Activated T-helper 17 cell treated with anti-CD3 and anti-CD28 coated beads, Interleukin-2, amount 50 U/mL, for 72 hours (primary cell): ENCODE results near the gene SDSL. TPM values are rescaled to one million over a fixed set of nuclear protein-coding genes. Genes with fewer than 3 reads are reported as not detected.

Experiments
- ATAC-seq: fragments of 150-1000 bp; cut with Tn5 transposase; replicated peaks from 2 replicates; pipeline ENCODE4 v1.10.0; 2021; ENCODE audit warnings: mild to moderate bottlenecking, moderate library complexity
- H3K27ac Mint-ChIP-seq: one replicate; pipeline ENCODE4 v1.8.0; 2022; ENCODE audit warnings: mixed read lengths
- H3K27me3 Mint-ChIP-seq: one replicate; pipeline ENCODE4 v1.8.0; 2022; ENCODE audit warnings: mixed read lengths
- H3K36me3 Mint-ChIP-seq: one replicate; pipeline ENCODE4 v1.8.0; 2022; ENCODE audit warnings: low read depth, mild to moderate bottlenecking, mixed read lengths
- H3K4me1 Mint-ChIP-seq: one replicate; pipeline ENCODE4 v1.8.0; 2022; ENCODE audit warnings: mixed read lengths
- H3K4me3 Mint-ChIP-seq: one replicate; pipeline ENCODE4 v1.8.0; 2022; ENCODE audit warnings: mild to moderate bottlenecking, mixed read lengths
- H3K9me3 Mint-ChIP-seq: one replicate; pipeline ENCODE4 v1.8.0; 2022; ENCODE audit warnings: mixed read lengths
- total RNA-seq, 2 donors: library from RNA; stranded (reverse); gene quantifications; one replicate each; pipeline ENCODE4 v1.2.3, GENCODE V29; 2022

Gene SDSL
- total RNA-seq, 2 donors from 2014 or later, result 0.24 to 0.69 TPM

DNA sequence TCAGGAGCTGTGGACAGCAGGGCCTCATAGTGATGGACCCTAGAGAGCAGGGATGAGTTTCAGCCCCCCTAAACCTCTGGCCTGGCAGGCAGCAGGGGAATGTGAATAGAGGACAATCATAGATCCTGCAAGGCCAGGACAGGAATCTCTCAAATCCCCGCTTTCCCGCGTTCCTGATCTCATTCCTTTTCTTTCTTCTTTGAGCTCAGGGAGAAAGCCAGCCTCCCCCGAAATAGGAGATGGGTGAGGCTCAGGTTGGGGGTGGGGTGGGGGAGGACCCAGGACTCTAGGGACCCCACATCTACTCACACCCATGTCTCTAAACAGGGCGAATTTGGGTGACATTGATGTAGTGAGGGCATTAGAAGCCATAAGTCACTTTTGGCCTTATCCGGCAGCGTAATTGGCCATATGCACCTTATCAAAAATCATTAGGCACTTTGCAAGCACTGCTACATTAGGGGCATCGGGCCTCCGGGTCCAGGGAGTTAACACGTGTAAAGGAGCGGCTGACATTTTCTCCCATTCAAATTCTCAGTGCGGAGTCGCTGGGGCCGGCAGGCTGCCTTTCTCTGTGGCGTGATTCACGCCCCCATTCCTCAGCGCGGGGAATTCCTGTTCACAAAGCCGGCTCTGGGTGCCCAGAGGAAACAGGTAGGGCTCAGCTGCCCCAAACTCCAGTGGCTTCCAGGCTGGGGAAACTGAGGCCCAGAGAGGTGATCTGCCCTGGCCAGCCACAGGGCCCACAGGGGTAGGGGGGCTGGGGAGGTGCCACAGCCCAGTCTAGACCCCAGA, 48.0 kb downstream of the SDSL start:
- no peak for ATAC-seq
- H3K9me3 Mint-ChIP-seq, result no peaks in the 10 kb centered on the region
- H3K4me1 Mint-ChIP-seq, result peaks cover 15% of the 10 kb centered on the region
- H3K4me3 Mint-ChIP-seq, result no peak overlapping the region
- H3K27me3 Mint-ChIP-seq, result peaks cover 56% of the 10 kb centered on the region
- H3K36me3 Mint-ChIP-seq, result no peaks in the 10 kb centered on the region
- H3K27ac Mint-ChIP-seq, result no peak overlapping the region

DNA sequence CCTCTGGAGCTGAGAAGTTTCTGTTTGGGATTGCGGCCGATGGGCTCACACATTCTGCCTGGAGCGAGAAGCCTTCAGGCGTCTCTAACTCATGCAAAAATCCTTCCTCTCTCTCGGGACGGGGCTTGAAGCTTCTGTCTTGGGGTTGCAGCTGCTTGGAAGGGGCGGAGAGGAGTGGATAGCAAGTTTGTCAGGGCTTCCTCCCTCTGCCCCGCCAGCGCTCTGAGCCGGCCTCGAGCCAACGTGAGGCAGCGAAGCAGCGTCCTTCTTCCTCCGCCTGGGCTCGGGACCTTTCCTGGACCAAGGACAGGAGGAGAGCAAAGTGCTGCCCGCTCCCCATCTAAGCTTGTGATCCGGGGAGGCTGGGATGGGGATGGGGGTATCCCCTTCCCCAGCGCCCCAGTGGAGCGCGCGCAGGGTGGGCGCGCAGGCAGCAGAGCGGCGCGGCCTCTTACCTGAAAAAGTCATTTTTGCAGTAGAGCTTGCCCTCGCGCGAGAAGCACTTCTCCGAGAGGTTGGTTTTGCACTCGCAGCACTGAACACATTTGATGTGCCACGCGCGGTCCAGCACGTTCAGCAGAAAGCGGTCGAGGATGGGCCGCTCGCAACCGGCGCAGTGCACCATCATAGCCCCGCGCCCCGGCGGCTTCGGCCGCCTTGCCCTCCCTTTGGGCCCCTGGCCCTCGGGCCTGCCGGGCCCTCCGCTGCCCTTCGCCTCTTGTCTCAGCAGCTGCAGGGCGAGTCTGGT, 48.9 kb downstream of the SDSL start:
- Mint-ChIP-seq H3K27ac (no peak overlapping the region), H3K36me3 (no peaks in the 10 kb centered on the region), H3K4me1 (peaks cover 13% of the 10 kb centered on the region), H3K9me3 (no peaks in the 10 kb centered on the region), H3K27me3 (peaks cover 56% of the 10 kb centered on the region), H3K4me3 (no peak overlapping the region)
- ATAC-seq, result no peak

DNA sequence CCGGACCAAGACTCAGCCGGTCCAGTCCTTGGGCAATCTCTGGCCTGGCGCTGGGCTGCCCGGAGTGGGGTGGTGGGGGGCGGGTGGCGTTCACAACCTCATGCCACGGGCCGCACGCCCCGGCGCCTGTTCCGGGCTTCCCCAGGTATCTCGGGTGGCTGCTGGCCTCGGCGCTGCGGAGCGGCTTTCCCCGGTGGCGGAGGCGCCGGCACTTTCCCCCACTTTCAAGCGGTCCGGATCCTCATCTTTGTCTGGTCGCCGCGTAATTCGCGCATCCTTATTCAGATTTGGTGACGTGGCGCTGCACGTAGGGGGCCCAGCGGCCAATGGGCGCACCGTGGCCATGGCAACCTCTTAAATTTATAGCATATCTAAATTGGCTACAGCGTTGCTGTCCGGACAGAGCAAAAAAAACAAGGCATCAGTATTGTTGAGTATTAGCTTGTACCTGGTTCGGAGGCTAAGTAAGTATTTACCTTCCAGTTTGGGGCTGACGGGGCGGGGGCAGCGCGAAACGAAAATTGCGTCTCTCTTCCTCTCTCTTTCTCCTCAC, 49.5 kb downstream of the SDSL start, which contains the start of gene LHX5:
Gene LHX5, minus strand, starts transcription at position 253 of the 553 bp plus-strand sequence. CDS start 373 bp downstream, outside the sequence.
- Mint-ChIP-seq H3K36me3 (no peaks in the 10 kb centered on the region), H3K4me1 (peaks cover 8% of the 10 kb centered on the region), H3K9me3 (no peaks in the 10 kb centered on the region), H3K27me3 (peaks cover 51% of the 10 kb centered on the region), H3K4me3 (no peak within 1 kb of the TSS), H3K27ac (no peak within 1 kb of the TSS)
- no peak for ATAC-seq

DNA sequence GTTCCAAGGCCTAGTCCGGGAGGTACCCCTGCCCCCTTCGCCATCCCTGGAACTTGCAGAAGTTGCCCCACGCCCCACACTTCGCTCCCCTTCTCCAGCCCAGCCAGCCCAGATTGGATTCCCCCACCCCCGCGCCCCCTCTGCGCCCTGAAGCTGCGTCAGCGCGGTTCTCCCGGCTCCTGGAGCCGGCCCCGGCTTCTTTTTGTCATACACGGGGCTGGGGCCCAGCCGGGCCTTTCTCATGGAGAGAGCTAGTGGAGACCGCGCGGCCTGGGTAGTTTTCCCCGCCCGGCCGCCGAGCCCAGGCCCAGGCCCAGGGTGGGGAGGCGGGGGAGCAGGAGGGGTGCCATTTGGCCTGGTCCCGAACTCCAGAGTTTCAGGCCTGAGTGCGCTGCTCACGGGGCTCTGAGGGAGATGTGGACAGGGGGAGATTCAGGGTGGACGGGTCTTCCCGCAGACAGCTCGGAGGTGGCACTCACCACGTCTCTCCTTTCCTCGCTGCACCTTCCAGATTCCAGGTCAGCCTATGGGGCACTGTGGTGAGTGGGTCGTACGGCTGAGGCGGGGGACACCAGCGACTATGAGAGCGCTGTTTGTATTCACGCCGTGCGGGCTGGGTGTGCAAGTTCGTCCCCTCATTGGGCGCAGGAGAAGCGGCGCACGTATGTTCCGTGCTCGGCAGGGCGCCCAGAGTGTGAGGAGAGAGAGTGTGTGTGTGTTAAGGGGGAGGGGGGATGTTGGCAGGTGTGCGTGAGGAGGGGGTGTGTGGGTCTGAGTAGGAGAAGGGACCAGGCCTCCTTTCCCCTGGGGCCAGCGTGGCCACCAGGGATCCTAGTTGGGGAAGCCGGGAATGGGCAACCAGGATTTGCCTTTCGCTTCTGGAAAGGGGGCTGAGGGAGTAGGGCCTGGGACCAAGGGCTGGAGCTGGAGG, 50.3 kb downstream of the SDSL start:
- H3K4me3 Mint-ChIP-seq, result no peak overlapping the region
- H3K9me3 Mint-ChIP-seq, result no peaks in the 10 kb centered on the region
- no peak for ATAC-seq
- peaks cover 5% of the 10 kb centered on the region for H3K4me1 Mint-ChIP-seq
- H3K27me3 Mint-ChIP-seq, result peaks cover 52% of the 10 kb centered on the region
- H3K36me3 Mint-ChIP-seq, result no peaks in the 10 kb centered on the region
- H3K27ac Mint-ChIP-seq, result no peak overlapping the region

DNA sequence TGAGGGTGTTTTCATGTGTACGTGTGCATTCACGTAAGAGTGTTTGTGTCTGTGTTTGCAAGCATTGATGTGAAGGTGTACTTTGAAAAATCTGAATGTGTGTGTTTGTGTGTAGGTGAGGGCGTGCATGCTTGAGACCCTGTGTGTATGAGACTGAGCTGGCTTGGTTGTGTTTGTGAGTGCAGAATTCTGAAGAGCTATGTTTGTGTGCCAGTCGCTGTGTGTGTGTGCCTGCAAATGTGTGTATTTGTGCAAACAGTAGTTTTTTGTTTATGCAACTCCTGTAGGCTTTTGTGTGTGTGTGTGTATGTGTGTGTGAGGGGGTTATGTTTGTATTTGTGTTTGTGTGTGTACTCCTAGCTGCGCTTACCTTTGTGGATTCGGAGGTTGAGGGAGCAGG, 51.2 kb downstream of the SDSL start:
- no peaks in the 10 kb centered on the region for H3K9me3 Mint-ChIP-seq
- peaks cover 61% of the 10 kb centered on the region for H3K27me3 Mint-ChIP-seq
- ATAC-seq, result no peak
- H3K4me3 Mint-ChIP-seq, result no peak overlapping the region
- H3K36me3 Mint-ChIP-seq, result no peaks in the 10 kb centered on the region
- H3K27ac Mint-ChIP-seq, result no peak overlapping the region
- peaks cover 5% of the 10 kb centered on the region for H3K4me1 Mint-ChIP-seq

DNA sequence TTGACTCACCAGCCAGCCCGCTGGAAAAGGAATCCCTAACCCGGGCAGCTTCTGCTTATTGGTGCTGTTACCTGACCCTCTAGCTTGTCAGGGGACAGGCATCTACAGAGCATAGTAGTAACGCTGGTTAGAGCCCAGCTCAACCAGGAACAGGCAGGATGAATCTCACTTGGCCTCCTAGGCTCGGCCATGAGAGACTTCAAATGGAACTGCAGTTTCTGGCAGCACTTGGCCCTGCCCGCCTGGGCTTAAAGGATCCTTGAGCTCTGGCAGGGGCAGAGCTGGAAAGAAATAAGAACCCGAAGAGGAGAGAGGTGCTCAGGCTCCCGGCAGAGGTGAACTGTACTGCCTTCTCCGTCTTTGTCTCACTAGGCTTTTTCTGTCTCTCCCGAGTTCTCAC, 51.8 kb downstream of the SDSL start:
- no peak for ATAC-seq
- H3K4me1 Mint-ChIP-seq, result peaks cover 5% of the 10 kb centered on the region
- H3K4me3 Mint-ChIP-seq, result peak overlapping the region; percentile 8
- H3K27ac Mint-ChIP-seq, result no peak overlapping the region
- H3K36me3 Mint-ChIP-seq, result peaks cover under 1% of the 10 kb centered on the region
- H3K27me3 Mint-ChIP-seq, result peaks cover 60% of the 10 kb centered on the region
- no peaks in the 10 kb centered on the region for H3K9me3 Mint-ChIP-seq

DNA sequence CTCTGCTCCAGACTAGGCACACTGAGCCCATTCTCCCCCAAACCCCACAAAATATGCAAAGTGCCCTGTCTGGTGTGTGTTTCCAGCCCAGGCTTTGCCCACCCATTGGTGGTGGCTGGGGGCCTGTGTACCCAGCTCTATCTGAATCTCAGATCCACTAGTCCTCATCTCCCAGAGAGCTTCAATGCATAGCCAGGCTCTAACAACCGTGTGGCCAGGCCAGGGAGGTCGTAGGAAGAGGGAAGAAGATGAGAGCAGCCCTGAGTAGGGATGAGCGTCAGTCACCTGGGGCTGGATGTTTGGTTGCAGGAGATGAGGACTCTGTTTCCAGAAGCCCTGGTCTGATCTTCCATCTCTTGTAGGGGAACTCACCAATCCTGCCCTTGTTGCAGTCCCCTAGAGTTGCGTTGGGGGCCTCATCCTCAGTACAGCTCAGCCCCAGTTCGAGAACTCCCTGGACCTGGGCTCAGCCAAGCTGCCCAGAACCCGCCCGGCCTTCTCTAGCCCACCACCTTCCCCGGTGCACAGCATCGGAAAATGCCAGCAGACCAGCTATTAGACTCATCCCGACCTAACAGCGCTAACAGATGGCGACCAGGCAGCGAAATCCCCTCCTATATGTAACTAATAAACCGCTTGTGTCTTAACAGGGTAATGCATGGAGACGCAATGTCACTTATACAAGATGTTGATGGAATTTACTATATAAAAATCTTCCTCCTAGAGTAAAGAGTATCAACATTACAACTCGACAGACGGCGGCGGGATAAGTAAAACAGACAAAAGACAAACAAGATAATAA, 52.7 kb downstream of the SDSL start:
- peaks cover 65% of the 10 kb centered on the region for H3K27me3 Mint-ChIP-seq
- peak overlapping the region; percentile 8 for H3K4me3 Mint-ChIP-seq
- H3K9me3 Mint-ChIP-seq, result no peaks in the 10 kb centered on the region
- peaks cover 8% of the 10 kb centered on the region for H3K36me3 Mint-ChIP-seq
- no peak overlapping the region for H3K27ac Mint-ChIP-seq
- ATAC-seq, result no peak
- H3K4me1 Mint-ChIP-seq, result peaks cover 10% of the 10 kb centered on the region

DNA sequence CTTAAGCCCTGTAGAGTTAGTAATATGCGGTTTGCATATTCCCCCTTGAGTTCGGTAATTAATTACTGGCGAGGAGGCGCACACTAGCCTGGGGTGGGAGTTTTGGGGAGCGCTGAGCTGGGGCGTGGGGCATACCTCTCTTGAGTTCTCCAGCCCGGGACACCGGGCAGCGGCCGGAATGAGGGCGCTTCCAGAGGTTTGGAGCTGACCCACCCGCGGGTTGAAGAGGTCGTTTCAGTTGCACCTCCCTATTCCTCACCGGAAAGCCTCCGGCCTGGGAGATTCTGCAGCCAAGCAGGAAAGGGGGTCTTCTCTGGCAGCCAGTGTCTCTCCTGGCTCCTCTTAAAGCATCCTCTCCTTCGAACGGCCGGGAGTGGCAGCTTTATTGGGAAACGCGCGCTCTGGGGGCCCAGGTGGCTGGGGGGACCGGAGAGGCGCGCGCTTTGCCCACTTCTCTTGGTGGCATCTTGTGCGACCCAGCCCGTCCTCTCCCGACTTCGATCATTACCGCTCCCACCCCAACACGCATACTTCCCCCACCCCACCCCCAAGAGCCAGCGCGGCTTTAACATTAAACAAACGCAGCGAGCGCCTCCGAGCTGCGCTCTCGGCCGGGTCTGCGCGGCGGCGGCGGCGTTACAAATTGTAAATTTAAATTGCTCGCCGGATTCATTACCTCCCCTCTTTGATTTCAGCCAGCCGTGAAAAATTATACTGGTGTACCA, 53.4 kb downstream of the SDSL start:
- peaks cover 10% of the 10 kb centered on the region for H3K4me1 Mint-ChIP-seq
- no peak overlapping the region for H3K4me3 Mint-ChIP-seq
- ATAC-seq, result no peak
- peaks cover 68% of the 10 kb centered on the region for H3K27me3 Mint-ChIP-seq
- peaks cover 14% of the 10 kb centered on the region for H3K36me3 Mint-ChIP-seq
- H3K27ac Mint-ChIP-seq, result no peak overlapping the region
- peaks cover 4% of the 10 kb centered on the region for H3K9me3 Mint-ChIP-seq

DNA sequence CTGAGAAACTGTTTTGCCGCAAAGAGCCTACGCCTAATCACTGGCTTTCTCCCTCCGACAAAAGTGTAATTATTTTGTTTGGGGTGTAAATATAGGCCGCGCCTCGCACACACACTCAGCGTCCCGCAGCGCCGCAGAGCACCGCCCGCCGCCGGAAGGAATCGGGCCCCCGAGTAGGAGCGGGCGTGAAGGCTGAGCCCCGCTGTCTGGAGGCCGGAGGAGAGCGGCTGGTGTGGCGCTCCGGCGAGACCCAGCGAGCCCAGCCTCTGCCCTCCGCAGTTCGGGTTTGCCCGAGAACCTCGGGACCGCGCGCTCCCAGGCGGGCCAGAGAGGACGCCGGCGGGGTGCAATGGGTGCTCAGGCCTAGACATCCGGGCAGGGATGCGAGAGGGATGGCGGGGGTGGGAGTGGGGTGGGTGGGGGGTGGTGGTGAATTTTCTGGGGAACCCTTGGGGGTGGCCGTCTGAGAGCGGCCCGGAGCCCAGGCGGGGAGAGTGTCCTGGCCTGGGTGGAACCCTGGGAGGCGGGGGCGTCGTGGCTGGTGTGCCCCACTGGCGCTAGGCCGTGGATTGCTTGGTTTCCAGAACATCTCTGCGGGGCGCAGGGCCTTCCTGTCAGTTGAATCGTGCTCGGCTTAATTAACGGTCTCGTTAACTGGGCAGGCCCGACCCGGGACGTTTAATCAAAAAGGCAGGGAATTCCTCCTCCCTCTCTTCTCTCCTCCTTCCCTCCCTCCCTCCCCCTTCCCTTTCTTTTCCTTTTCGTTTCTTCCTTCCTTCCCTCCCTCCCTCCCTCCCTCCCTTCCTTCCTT, 54.2 kb downstream of the SDSL start:
- Mint-ChIP-seq H3K4me3 (no peak overlapping the region), H3K4me1 (peaks cover 10% of the 10 kb centered on the region), H3K27ac (no peak overlapping the region), H3K36me3 (peaks cover 14% of the 10 kb centered on the region), H3K9me3 (peaks cover 5% of the 10 kb centered on the region), H3K27me3 (peaks cover 72% of the 10 kb centered on the region)
- ATAC-seq, result no peak

DNA sequence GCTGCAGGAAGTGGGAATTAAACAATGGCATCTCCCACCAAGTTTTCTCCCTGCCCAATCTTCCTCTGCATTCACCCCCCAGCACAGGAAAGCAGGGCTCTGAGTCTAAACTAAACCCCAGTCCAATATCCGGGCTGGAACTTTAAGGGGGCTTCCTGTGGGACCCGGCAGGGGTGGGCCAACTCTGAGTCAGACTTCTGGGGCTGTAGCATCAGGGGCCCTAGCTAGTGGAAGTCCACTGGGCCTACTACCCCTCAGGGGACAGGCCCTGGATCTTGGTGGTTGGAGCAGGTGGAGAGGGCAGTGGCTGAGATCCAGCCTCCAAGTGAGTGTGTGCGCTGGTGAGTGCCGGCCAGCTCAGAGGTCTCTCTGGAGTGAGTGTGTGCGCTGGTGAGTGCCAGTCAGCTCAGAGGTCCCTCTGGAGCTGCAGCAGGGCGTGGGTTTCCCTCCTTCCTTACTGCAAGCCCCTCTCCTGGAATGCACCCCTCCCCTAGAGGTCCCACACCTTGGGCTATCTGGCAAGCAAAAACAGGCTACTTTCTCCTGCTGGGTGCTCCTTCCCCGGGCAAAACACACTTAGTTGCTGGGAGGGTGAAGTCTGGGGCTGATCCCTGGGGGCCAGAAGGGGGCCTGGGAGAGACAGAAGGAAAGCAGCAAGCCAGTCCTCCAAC, 55.1 kb downstream of the SDSL start:
- H3K4me1 Mint-ChIP-seq, result peaks cover 10% of the 10 kb centered on the region
- H3K27me3 Mint-ChIP-seq, result peaks cover 76% of the 10 kb centered on the region
- peaks cover 14% of the 10 kb centered on the region for H3K36me3 Mint-ChIP-seq
- H3K27ac Mint-ChIP-seq, result no peak overlapping the region
- no peak overlapping the region for H3K4me3 Mint-ChIP-seq
- ATAC-seq, result no peak
- peaks cover 5% of the 10 kb centered on the region for H3K9me3 Mint-ChIP-seq

DNA sequence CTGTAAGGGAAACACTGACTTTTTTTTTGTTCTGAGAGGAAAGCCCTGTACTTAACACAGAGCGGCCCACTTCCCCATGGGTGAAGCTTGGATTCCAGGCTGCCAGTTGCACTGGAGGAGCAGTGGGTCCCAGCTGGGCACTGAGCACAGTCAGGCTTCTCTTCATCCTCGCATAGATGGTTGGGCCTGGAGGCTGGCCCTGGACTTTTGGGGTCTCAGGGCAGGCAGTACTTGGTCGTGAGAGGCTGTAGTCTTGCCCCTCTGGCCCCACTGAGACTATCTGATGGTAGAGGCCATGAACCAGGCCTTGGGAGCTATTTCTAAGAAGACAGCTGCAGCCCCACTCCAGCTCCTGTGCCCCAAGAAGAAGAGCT, 55.6 kb downstream of the SDSL start:
- no peak for ATAC-seq
- Mint-ChIP-seq H3K27me3 (peaks cover 77% of the 10 kb centered on the region), H3K27ac (no peak overlapping the region), H3K36me3 (peaks cover 14% of the 10 kb centered on the region), H3K4me3 (no peak overlapping the region), H3K4me1 (peaks cover 10% of the 10 kb centered on the region), H3K9me3 (peaks cover 5% of the 10 kb centered on the region)
